Progenitor cell of endocrine pancreas (in vitro differentiated cells): ENCODE results near the gene HECTD2. TPM values are rescaled to one million over a fixed set of nuclear protein-coding genes. Genes with fewer than 3 reads are reported as not detected.

Experiments used
- DNase-seq: peaks from one replicate; pipeline ENCODE4 v3.0.0; 2021; ENCODE audit warnings: low spot score; ENCODE audit not compliant: unreplicated experiment
- H3K27ac Mint-ChIP-seq: 2 replicates; pipeline ENCODE4 v1.8.0; 2021; ENCODE audit warnings: mild to moderate bottlenecking, moderate library complexity, mixed read lengths
- H3K27me3 Mint-ChIP-seq: 2 replicates; pipeline ENCODE4 v1.8.0; 2021; ENCODE audit warnings: mixed read lengths
- H3K36me3 Mint-ChIP-seq: 2 replicates; pipeline ENCODE4 v1.8.0; 2022; ENCODE audit warnings: mixed read lengths; ENCODE audit not compliant: insufficient read depth
- H3K4me1 Mint-ChIP-seq: 2 replicates; pipeline ENCODE4 v1.8.0; 2021; ENCODE audit warnings: low read depth, mixed read lengths
- H3K4me3 Mint-ChIP-seq: 2 replicates; pipeline ENCODE4 v1.8.0; 2021; ENCODE audit warnings: low read depth, mild to moderate bottlenecking, moderate library complexity, mixed read lengths
- H3K9me3 Mint-ChIP-seq: 2 replicates; pipeline ENCODE4 v1.8.0; 2021; ENCODE audit warnings: low read depth, mixed read lengths
- CTCF ChIP-seq: fragments of 200-600 bp; sonication (generic); IDR thresholded peaks from one replicate; pipeline ENCODE4 v1.5.0; 2021; ENCODE audit warnings: antibody characterized with exemption, mild to moderate bottlenecking; ENCODE audit not compliant: unreplicated experiment
- total RNA-seq: library from RNA; stranded (reverse); gene quantifications from 2 replicates; pipeline ENCODE4 v1.2.1, GENCODE V29; 2021

Gene HECTD2
- total RNA-seq, 1 donor from 2014 or later: 33.1 TPM

- DNase-seq: no peak
- Mint-ChIP-seq H3K36me3 (peaks cover 16% of the 10 kb centered on the region), H3K4me1 (no peaks in the 10 kb centered on the region), H3K9me3 (peaks cover 24% of the 10 kb centered on the region), H3K4me3 (no peak overlapping the region), H3K27ac (no peak overlapping the region), H3K27me3 (no peaks in the 10 kb centered on the region)
- no peak for TF ChIP-seq CTCF
These were observed 63.9 kb downstream of the HECTD2 start for GRCh38 chr10:91474009-91474408.

GRCh38 chr10:91477236-91477635 lies 67.1 kb downstream of the HECTD2 start:
- TF ChIP-seq CTCF: no peak
- Mint-ChIP-seq H3K4me1 (no peaks in the 10 kb centered on the region), H3K27me3 (no peaks in the 10 kb centered on the region), H3K9me3 (no peaks in the 10 kb centered on the region), H3K4me3 (no peak overlapping the region), H3K36me3 (peaks cover 3% of the 10 kb centered on the region), H3K27ac (no peak overlapping the region)
- no peak for DNase-seq

- Mint-ChIP-seq H3K4me1 (no peaks in the 10 kb centered on the region), H3K9me3 (no peaks in the 10 kb centered on the region), H3K4me3 (no peak overlapping the region), H3K27me3 (no peaks in the 10 kb centered on the region), H3K36me3 (peaks cover 3% of the 10 kb centered on the region), H3K27ac (no peak overlapping the region)
- DNase-seq: no peak
- TF ChIP-seq CTCF: no peak
These were observed 69.4 kb downstream of the HECTD2 start for GRCh38 chr10:91479583-91479982.

- TF ChIP-seq CTCF: no peak
- Mint-ChIP-seq H3K4me1 (no peaks in the 10 kb centered on the region), H3K4me3 (no peak overlapping the region), H3K9me3 (no peaks in the 10 kb centered on the region), H3K27ac (no peak overlapping the region), H3K27me3 (no peaks in the 10 kb centered on the region), H3K36me3 (peaks cover 3% of the 10 kb centered on the region)
- DNase-seq: no peak
These were observed 77.9 kb downstream of the HECTD2 start for GRCh38 chr10:91487911-91488582.

- no peak overlapping the region for H3K4me3 Mint-ChIP-seq
These were observed 83.2 kb downstream of the HECTD2 start for GRCh38 chr10:91493313-91493712.

More at GRCh38 chr10:91493313-91493712, 83.2 kb downstream of the HECTD2 start:
- DNase-seq: no peak
- Mint-ChIP-seq H3K9me3 (no peaks in the 10 kb centered on the region), H3K4me1 (no peaks in the 10 kb centered on the region), H3K36me3 (peaks cover 2% of the 10 kb centered on the region), H3K27me3 (no peaks in the 10 kb centered on the region), H3K27ac (no peak overlapping the region)
- TF ChIP-seq CTCF: peak; percentile 43
